Measurements from ENCODE around the gene SLC36A4.
"Not testable (repeated sequence)": the region's sequence is repeated elsewhere in the genome, so short reads cannot be mapped to it uniquely, and the experiment has no call there.

Gene SLC36A4

GRCh38 chr11:93193731-93194130 is 4.1 kb downstream of the SLC36A4 start:
- DNase-seq, result no peak

GRCh38 chr11:93192163-93192562 is 5.6 kb downstream of the SLC36A4 start:
- no peak for DNase-seq

- no peak for DNase-seq
Observed at GRCh38 chr11:93189462-93189861, 8.3 kb downstream of the SLC36A4 start.

GRCh38 chr11:93188726-93189125 is 9.1 kb downstream of the SLC36A4 start:
- no peak for DNase-seq

GRCh38 chr11:93187290-93187689 is 10.5 kb downstream of the SLC36A4 start:
- DNase-seq, result no peak

GRCh38 chr11:93177891-93178290 is 19.9 kb downstream of the SLC36A4 start:
- DNase-seq, result not testable (repeated sequence)

GRCh38 chr11:93169950-93170561 is 27.7 kb downstream of the SLC36A4 start:
- no peak for DNase-seq

- no peak for DNase-seq
Observed at GRCh38 chr11:93169143-93169542, 28.6 kb downstream of the SLC36A4 start.

GRCh38 chr11:93166862-93167261 is 30.9 kb downstream of the SLC36A4 start:
- no peak for DNase-seq

GRCh38 chr11:93166194-93166593 is 31.6 kb downstream of the SLC36A4 start:
- no peak for DNase-seq

- no peak for DNase-seq
Observed at GRCh38 chr11:93160808-93161207, 37.0 kb downstream of the SLC36A4 start.

- no peak for DNase-seq
Observed at GRCh38 chr11:93160156-93160555, 37.6 kb downstream of the SLC36A4 start.

- no peak for DNase-seq
Observed at GRCh38 chr11:93159721-93160120, 38.1 kb downstream of the SLC36A4 start.

GRCh38 chr11:93155738-93156137 is 42.1 kb downstream of the SLC36A4 start:
- DNase-seq, result no peak

- no peak for DNase-seq
Observed at GRCh38 chr11:93145390-93145915, 52.3 kb downstream of the SLC36A4 start.

- DNase-seq, result no peak
Observed at GRCh38 chr11:93143800-93144199, 54.0 kb downstream of the SLC36A4 start.

- DNase-seq, result no peak
Observed at GRCh38 chr11:93143186-93143585, 54.6 kb downstream of the SLC36A4 start.

- no peak for DNase-seq
Observed at GRCh38 chr11:93133488-93134109, 64.2 kb downstream of the SLC36A4 start.

GRCh38 chr11:93132836-93133235 is 65.0 kb downstream of the SLC36A4 start:
- no peak for DNase-seq

- DNase-seq, result no peak
Observed at GRCh38 chr11:93131709-93132108, 66.1 kb downstream of the SLC36A4 start.

GRCh38 chr11:93128574-93128973 is 69.2 kb downstream of the SLC36A4 start:
- no peak for DNase-seq

GRCh38 chr11:93123351-93123898 is 74.4 kb downstream of the SLC36A4 start:
- no peak for DNase-seq

GRCh38 chr11:93122535-93123235 is 75.1 kb downstream of the SLC36A4 start:
- no peak for DNase-seq

GRCh38 chr11:93118276-93118675 is 79.5 kb downstream of the SLC36A4 start:
- DNase-seq, result no peak
